Vagina (tissue), 2 donors: ENCODE results near the gene ZNF70. TPM values are rescaled to one million over a fixed set of nuclear protein-coding genes. Genes with fewer than 3 reads are reported as not detected.
A peak's percentile ranks its signal among the peaks of the same experiment; 100 is the strongest.

ENCODE experiments used
- DNase-seq, 2 donors: peaks; one replicate each; pipeline ENCODE4 v3.0.0-alpha.2; 2017; ENCODE audit errors: extremely low spot score in 2 of 2
- H3K27ac ChIP-seq: fragments of 200-600 bp; sonication (generic); one replicate; pipeline ENCODE4 v1.5.1; 2019
- H3K27me3 ChIP-seq: fragments of 200-600 bp; sonication (generic); one replicate; pipeline ENCODE4 v1.5.1; 2019
- H3K36me3 ChIP-seq, 2 donors: fragments of 200-600 bp; sonication (generic); one replicate each; pipeline ENCODE4 v1.5.1; 2017 to 2019
- H3K4me1 ChIP-seq: fragments of 200-600 bp; sonication (generic); one replicate; pipeline ENCODE4 v1.5.1; 2019
- H3K4me3 ChIP-seq, 2 donors: fragments of 200-600 bp; sonication (generic); 1 replicate in 1 of 2; 2 replicates in 1 of 2; pipeline ENCODE4 v1.5.1; 2016 to 2019
- H3K9me3 ChIP-seq: fragments of 200-600 bp; sonication (generic); one replicate; pipeline ENCODE4 v1.5.1; 2019
- CTCF ChIP-seq, 3 experiments: fragments of 450-650 bp in 2 of 3; fragments of 200-600 bp in 1 of 3; sonication (generic) in 1 of 3; IDR thresholded peaks; one replicate each; pipeline ENCODE4 v1.5.1; 2017 to 2019; ENCODE audit warnings: antibody characterized with exemption in 3 of 3, mild to moderate bottlenecking in 2 of 3, moderate library complexity in 2 of 3
- POLR2A ChIP-seq, 2 donors: fragments of 450-650 bp; IDR thresholded peaks; one replicate each; pipeline ENCODE4 v1.6.1; 2017; ENCODE audit warnings: antibody characterized with exemption in 2 of 2, mild to moderate bottlenecking in 2 of 2, moderate library complexity in 2 of 2
- POLR2AphosphoS5 ChIP-seq, 2 donors: sonication (generic); formaldehyde crosslinking; IDR thresholded peaks; one replicate each; pipeline ENCODE4 v1.9.0; 2017; ENCODE audit warnings: antibody characterized with exemption in 2 of 2, mild to moderate bottlenecking in 2 of 2, low read depth in 1 of 2; ENCODE audit not compliant: insufficient read depth in 1 of 2
- intact Hi-C: fragments of 100-400 bp; cut with DNase I; formaldehyde crosslinking; loops from one replicate; pipeline ENCODE4 v1.15.1; 2023
- total RNA-seq: library from RNA; depleted of rRNA; stranded (reverse); fragments of >200 nt; gene quantifications from one replicate; pipeline ENCODE4 v1.2.3, GENCODE V29; 2016

ZNF70 gene
- total RNA-seq, 1 donor from 2014 or later: 4.9 TPM

- intact Hi-C loops: no loop called here
- H3K9me3 ChIP-seq: no peaks in the 10 kb centered on the region
- H3K36me3 ChIP-seq: no peaks in the 10 kb centered on the region
- DNase-seq: no peak
- H3K27ac ChIP-seq: peak within 1 kb of the TSS; percentile 100
- H3K27me3 ChIP-seq: no peaks in the 10 kb centered on the region
- peak within 1 kb of the TSS; percentile 88 to 93 for H3K4me3 ChIP-seq
- peaks cover 66% of the 10 kb centered on the region for H3K4me1 ChIP-seq
- TF ChIP-seq POLR2AphosphoS5 (IDR thresholded peaks at IDR 0.05; ENCODE audit: insufficient read depth in 1 of 2, low read depth in 1 of 2) (peak; percentile 46 to 67), POLR2A (IDR thresholded peaks at IDR 0.05) (peak in 1 of 2 donors; percentile 56), CTCF (IDR thresholded peaks at IDR 0.05) (no peak)
Measured at GRCh38 chr22:23786752-23787599, 36.1 kb upstream of the ZNF70 start, which contains the start of gene SMARCB1. Gene SMARCB1, plus strand, starts transcription at chr22:23786966. Its CDS starts 204 bp downstream, at chr22:23787170.

GRCh38 chr22:23786261-23786710 lies 35.4 kb upstream of the ZNF70 start:
- TF ChIP-seq CTCF (IDR thresholded peaks at IDR 0.05) (no peak), POLR2A (IDR thresholded peaks at IDR 0.05) (no peak), POLR2AphosphoS5 (IDR thresholded peaks at IDR 0.05; ENCODE audit: insufficient read depth in 1 of 2, low read depth in 1 of 2) (no peak)
- Histone ChIP-seq H3K36me3 (no peaks in the 10 kb centered on the region), H3K27ac (peak overlapping the region; percentile 100), H3K4me1 (peaks cover 66% of the 10 kb centered on the region), H3K9me3 (no peaks in the 10 kb centered on the region), H3K27me3 (no peaks in the 10 kb centered on the region), H3K4me3 (peak overlapping the region; percentile 88 to 93)
- intact Hi-C loops: no loop called here
- no peak for DNase-seq

- Histone ChIP-seq H3K9me3 (no peaks in the 10 kb centered on the region), H3K36me3 (no peaks in the 10 kb centered on the region), H3K4me3 (no peak overlapping the region), H3K27ac (no peak overlapping the region), H3K4me1 (peaks cover 53% of the 10 kb centered on the region), H3K27me3 (no peaks in the 10 kb centered on the region)
- TF ChIP-seq POLR2A (IDR thresholded peaks at IDR 0.05) (no peak), CTCF (IDR thresholded peaks at IDR 0.05) (no peak), POLR2AphosphoS5 (IDR thresholded peaks at IDR 0.05; ENCODE audit: insufficient read depth in 1 of 2, low read depth in 1 of 2) (no peak)
- intact Hi-C loops: no loop called here
- DNase-seq: no peak
Measured at GRCh38 chr22:23784215-23784732, 33.4 kb upstream of the ZNF70 start.

GRCh38 chr22:23783265-23784150 lies 32.6 kb upstream of the ZNF70 start:
- Histone ChIP-seq H3K27ac (no peak overlapping the region), H3K36me3 (no peaks in the 10 kb centered on the region), H3K27me3 (no peaks in the 10 kb centered on the region), H3K9me3 (no peaks in the 10 kb centered on the region), H3K4me3 (no peak overlapping the region), H3K4me1 (peaks cover 48% of the 10 kb centered on the region)
- TF ChIP-seq CTCF (IDR thresholded peaks at IDR 0.05) (no peak), POLR2A (IDR thresholded peaks at IDR 0.05) (no peak), POLR2AphosphoS5 (IDR thresholded peaks at IDR 0.05; ENCODE audit: insufficient read depth in 1 of 2, low read depth in 1 of 2) (no peak)
- intact Hi-C loops: no loop called here
- DNase-seq: no peak
